ENCODE results near the gene GGA2.
"Not testable (repeated sequence)": the region's sequence is repeated elsewhere in the genome, so short reads cannot be mapped to it uniquely, and the experiment has no call there.

Gene GGA2

GRCh38 chr16:23452572-23453337, 57.5 kb downstream of the GGA2 start, which contains the start of gene COG7:
TSS of gene COG7 (minus strand) at chr16:23453189. CDS start at chr16:23452994, 195 bp downstream.
- H3K4me3 ChIP-seq (ENCODE audit: low read length) = peak within 1 kb of the TSS; percentile 67
- no peak for TF ChIP-seq ZNF274 (IDR thresholded peaks at IDR 0.05; ENCODE audit: low read depth, low read length)

- H3K4me3 ChIP-seq (ENCODE audit: low read length) = peak overlapping the region; percentile 67
- no peak for TF ChIP-seq ZNF274 (IDR thresholded peaks at IDR 0.05; ENCODE audit: low read depth, low read length)
Measured at GRCh38 chr16:23452221-23452571, 58.1 kb downstream of the GGA2 start.

GRCh38 chr16:23448392-23448791, 61.9 kb downstream of the GGA2 start:
- no peak overlapping the region for H3K4me3 ChIP-seq (ENCODE audit: low read length)
- no peak for TF ChIP-seq ZNF274 (IDR thresholded peaks at IDR 0.05; ENCODE audit: low read depth, low read length)

GRCh38 chr16:23437542-23437941, 72.8 kb downstream of the GGA2 start:
- H3K4me3 ChIP-seq (ENCODE audit: low read length) = not testable (repeated sequence)

GRCh38 chr16:23436951-23437350, 73.3 kb downstream of the GGA2 start:
- no peak overlapping the region for H3K4me3 ChIP-seq (ENCODE audit: low read length)
- no peak for TF ChIP-seq ZNF274 (IDR thresholded peaks at IDR 0.05; ENCODE audit: low read depth, low read length)

- H3K4me3 ChIP-seq (ENCODE audit: low read length) = no peak overlapping the region
- TF ChIP-seq ZNF274 (IDR thresholded peaks at IDR 0.05; ENCODE audit: low read depth, low read length) = no peak
Measured at GRCh38 chr16:23435500-23435899, 74.8 kb downstream of the GGA2 start.

GRCh38 chr16:23434380-23434779, 75.9 kb downstream of the GGA2 start:
- no peak for TF ChIP-seq ZNF274 (IDR thresholded peaks at IDR 0.05; ENCODE audit: low read depth, low read length)
- H3K4me3 ChIP-seq (ENCODE audit: low read length) = no peak overlapping the region

- no peak overlapping the region for H3K4me3 ChIP-seq (ENCODE audit: low read length)
- TF ChIP-seq ZNF274 (IDR thresholded peaks at IDR 0.05; ENCODE audit: low read depth, low read length) = no peak
Measured at GRCh38 chr16:23433261-23433920, 76.9 kb downstream of the GGA2 start.

- H3K4me3 ChIP-seq (ENCODE audit: low read length) = no peak overlapping the region
- no peak for TF ChIP-seq ZNF274 (IDR thresholded peaks at IDR 0.05; ENCODE audit: low read depth, low read length)
Measured at GRCh38 chr16:23432176-23433128, 77.8 kb downstream of the GGA2 start.

- TF ChIP-seq ZNF274 (IDR thresholded peaks at IDR 0.05; ENCODE audit: low read depth, low read length) = no peak
Measured at GRCh38 chr16:23428351-23428750, 81.9 kb downstream of the GGA2 start.

GRCh38 chr16:23424292-23424958, 85.9 kb downstream of the GGA2 start:
- TF ChIP-seq ZNF274 (IDR thresholded peaks at IDR 0.05; ENCODE audit: low read depth, low read length) = no peak

More at GRCh38 chr16:23428351-23428750, 81.9 kb downstream of the GGA2 start:
- H3K4me3 ChIP-seq (ENCODE audit: low read length) = no peak overlapping the region

GRCh38 chr16:23423496-23424049, 86.7 kb downstream of the GGA2 start:
- TF ChIP-seq ZNF274 (IDR thresholded peaks at IDR 0.05; ENCODE audit: low read depth, low read length) = no peak
- H3K4me3 ChIP-seq (ENCODE audit: low read length) = no peak overlapping the region

More at GRCh38 chr16:23424292-23424958, 85.9 kb downstream of the GGA2 start:
- no peak overlapping the region for H3K4me3 ChIP-seq (ENCODE audit: low read length)

- TF ChIP-seq ZNF274 (IDR thresholded peaks at IDR 0.05; ENCODE audit: low read depth, low read length) = no peak
- no peak overlapping the region for H3K4me3 ChIP-seq (ENCODE audit: low read length)
Measured at GRCh38 chr16:23420011-23420410, 90.3 kb downstream of the GGA2 start.

Measured in GM08714 (cell line).